ENCODE data around the gene HSPA2. TPM values are rescaled to one million over a fixed set of nuclear protein-coding genes. Genes with fewer than 3 reads are reported as not detected.

HSPA2 gene
- polyA plus RNA-seq, 1 donor (not counting 4 experiments of a cell fraction or from before 2014, with no cell fraction given) = 12.0 TPM

GRCh38 chr14:64541261-64541971, 875 bp downstream of the HSPA2 start:
- Histone ChIP-seq H3K4me1 (ENCODE audit: control insufficient read depth, extremely low read depth, insufficient read depth, low read length) (peaks cover 24% of the 10 kb centered on the region), H2AFZ (ENCODE audit: control insufficient read depth, low read length) (peak overlapping the region; percentile 84), H3K27ac (ENCODE audit: control insufficient read depth, insufficient read depth, low read length) (no peak overlapping the region), H3K4me2 (ENCODE audit: control insufficient read depth, extremely low read depth, insufficient read depth, low read depth, low read length) (peak overlapping the region; percentile 86), H3K36me3 (ENCODE audit: control insufficient read depth in 2 of 2, extremely low read depth in 1 of 2, insufficient read depth in 2 of 2, low read length in 2 of 2) (no peaks in the 10 kb centered on the region), H4K20me1 (ENCODE audit: control insufficient read depth, extremely low read depth, insufficient read depth, low read length) (no peaks in the 10 kb centered on the region), H3K4me3 (ENCODE audit: control insufficient read depth in 2 of 3, extremely low read depth in 1 of 3, insufficient read depth in 2 of 3, low read depth in 1 of 3, low read length in 3 of 3) (peak overlapping the region; percentile 44 to 72 (median 67)), H3K9me3 (ENCODE audit: control insufficient read depth, low read depth, low read length) (peaks cover 3% of the 10 kb centered on the region), H3K27me3 (ENCODE audit: control insufficient read depth, extremely low read depth, insufficient read depth, low read length) (peaks cover 9% of the 10 kb centered on the region), H3K9me1 (ENCODE audit: control insufficient read depth, extremely low read depth, insufficient read depth, low read length) (no peaks in the 10 kb centered on the region), H3K9ac (ENCODE audit: control insufficient read depth, extremely low read depth, insufficient read depth, low read length) (peak overlapping the region; percentile 38), H3K79me2 (ENCODE audit: control insufficient read depth, insufficient read depth, low read length) (peaks cover 9% of the 10 kb centered on the region)
- FAIRE-seq = no peak
- DNase-seq (ENCODE audit: low read depth, low spot score) = no peak
- no peak for TF ChIP-seq EZH2 (IDR thresholded peaks at IDR 0.05; ENCODE audit: low read length)
- TF ChIP-seq, protein P1, sequence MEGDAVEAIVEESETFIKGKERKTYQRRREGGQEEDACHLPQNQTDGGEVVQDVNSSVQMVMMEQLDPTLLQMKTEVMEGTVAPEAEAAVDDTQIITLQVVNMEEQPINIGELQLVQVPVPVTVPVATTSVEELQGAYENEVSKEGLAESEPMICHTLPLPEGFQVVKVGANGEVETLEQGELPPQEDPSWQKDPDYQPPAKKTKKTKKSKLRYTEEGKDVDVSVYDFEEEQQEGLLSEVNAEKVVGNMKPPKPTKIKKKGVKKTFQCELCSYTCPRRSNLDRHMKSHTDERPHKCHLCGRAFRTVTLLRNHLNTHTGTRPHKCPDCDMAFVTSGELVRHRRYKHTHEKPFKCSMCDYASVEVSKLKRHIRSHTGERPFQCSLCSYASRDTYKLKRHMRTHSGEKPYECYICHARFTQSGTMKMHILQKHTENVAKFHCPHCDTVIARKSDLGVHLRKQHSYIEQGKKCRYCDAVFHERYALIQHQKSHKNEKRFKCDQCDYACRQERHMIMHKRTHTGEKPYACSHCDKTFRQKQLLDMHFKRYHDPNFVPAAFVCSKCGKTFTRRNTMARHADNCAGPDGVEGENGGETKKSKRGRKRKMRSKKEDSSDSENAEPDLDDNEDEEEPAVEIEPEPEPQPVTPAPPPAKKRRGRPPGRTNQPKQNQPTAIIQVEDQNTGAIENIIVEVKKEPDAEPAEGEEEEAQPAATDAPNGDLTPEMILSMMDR (optimal IDR thresholded peaks at IDR 0.05 in 1 of 3, IDR thresholded peaks at IDR 0.05 in 1 of 3, conservative IDR thresholded peaks at IDR 0.05 in 1 of 3; ENCODE audit: extremely low read depth in 1 of 3, insufficient read depth in 2 of 3, low read length in 3 of 3) = peak in 1 of 3 experiments; percentile 45
- dilution Hi-C loops (cut with MboI; ENCODE audit: extremely low pct_ligation_motif_present, low sequenced_read_pairs) = no loop called here

DNA sequence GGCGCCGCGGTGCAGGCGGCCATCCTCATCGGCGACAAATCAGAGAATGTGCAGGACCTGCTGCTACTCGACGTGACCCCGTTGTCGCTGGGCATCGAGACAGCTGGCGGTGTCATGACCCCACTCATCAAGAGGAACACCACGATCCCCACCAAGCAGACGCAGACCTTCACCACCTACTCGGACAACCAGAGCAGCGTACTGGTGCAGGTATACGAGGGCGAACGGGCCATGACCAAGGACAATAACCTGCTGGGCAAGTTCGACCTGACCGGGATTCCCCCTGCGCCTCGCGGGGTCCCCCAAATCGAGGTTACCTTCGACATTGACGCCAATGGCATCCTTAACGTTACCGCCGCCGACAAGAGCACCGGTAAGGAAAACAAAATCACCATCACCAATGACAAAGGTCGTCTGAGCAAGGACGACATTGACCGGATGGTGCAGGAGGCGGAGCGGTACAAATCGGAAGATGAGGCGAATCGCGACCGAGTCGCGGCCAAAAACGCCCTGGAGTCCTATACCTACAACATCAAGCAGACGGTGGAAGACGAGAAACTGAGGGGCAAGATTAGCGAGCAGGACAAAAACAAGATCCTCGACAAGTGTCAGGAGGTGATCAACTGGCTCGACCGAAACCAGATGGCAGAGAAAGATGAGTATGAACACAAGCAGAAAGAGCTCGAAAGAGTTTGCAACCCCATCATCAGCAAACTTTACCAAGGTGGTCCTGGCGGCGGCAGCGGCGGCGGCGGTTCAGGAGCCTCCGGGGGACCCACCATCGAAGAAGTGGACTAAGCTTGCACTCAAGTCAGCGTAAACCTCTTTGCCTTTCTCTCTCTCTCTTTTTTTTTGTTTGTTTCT, 1.7 kb downstream of the HSPA2 start:
- Histone ChIP-seq H3K4me3 (ENCODE audit: control insufficient read depth in 2 of 3, extremely low read depth in 1 of 3, insufficient read depth in 2 of 3, low read depth in 1 of 3, low read length in 3 of 3) (peak overlapping the region; percentile 44 to 72 (median 67)), H3K27ac (ENCODE audit: control insufficient read depth, insufficient read depth, low read length) (no peak overlapping the region), H3K79me2 (ENCODE audit: control insufficient read depth, insufficient read depth, low read length) (peaks cover 9% of the 10 kb centered on the region), H3K27me3 (ENCODE audit: control insufficient read depth, extremely low read depth, insufficient read depth, low read length) (peaks cover 9% of the 10 kb centered on the region), H2AFZ (ENCODE audit: control insufficient read depth, low read length) (peak overlapping the region; percentile 84), H3K9me3 (ENCODE audit: control insufficient read depth, low read depth, low read length) (peaks cover 3% of the 10 kb centered on the region), H3K36me3 (ENCODE audit: control insufficient read depth in 2 of 2, extremely low read depth in 1 of 2, insufficient read depth in 2 of 2, low read length in 2 of 2) (no peaks in the 10 kb centered on the region), H3K9me1 (ENCODE audit: control insufficient read depth, extremely low read depth, insufficient read depth, low read length) (no peaks in the 10 kb centered on the region), H3K4me1 (ENCODE audit: control insufficient read depth, extremely low read depth, insufficient read depth, low read length) (peaks cover 24% of the 10 kb centered on the region), H4K20me1 (ENCODE audit: control insufficient read depth, extremely low read depth, insufficient read depth, low read length) (no peaks in the 10 kb centered on the region), H3K4me2 (ENCODE audit: control insufficient read depth, extremely low read depth, insufficient read depth, low read depth, low read length) (peak overlapping the region; percentile 86), H3K9ac (ENCODE audit: control insufficient read depth, extremely low read depth, insufficient read depth, low read length) (peak overlapping the region; percentile 38)
- TF ChIP-seq EZH2 (IDR thresholded peaks at IDR 0.05; ENCODE audit: low read length) = peak; percentile 62
- TF ChIP-seq, protein P1 (optimal IDR thresholded peaks at IDR 0.05 in 1 of 3, IDR thresholded peaks at IDR 0.05 in 1 of 3, conservative IDR thresholded peaks at IDR 0.05 in 1 of 3; ENCODE audit: extremely low read depth in 1 of 3, insufficient read depth in 2 of 3, low read length in 3 of 3) = no peak
- dilution Hi-C loops (cut with MboI; ENCODE audit: extremely low pct_ligation_motif_present, low sequenced_read_pairs) = no loop called here
- DNase-seq (ENCODE audit: low read depth, low spot score) (no peak), FAIRE-seq (peak; percentile 80)
